Fibroblast of pulmonary artery (primary cell): Measurements from ENCODE around the gene SERTAD4.
A peak's percentile ranks its signal among the peaks of the same experiment; 100 is the strongest.
"Not testable (repeated sequence)": the region's sequence is repeated elsewhere in the genome, so short reads cannot be mapped to it uniquely, and the experiment has no call there.

Source experiments
- DNase-seq: peaks from one replicate; pipeline ENCODE4 v3.0.0-alpha.2; 2010; ENCODE audit warnings: low read depth
- H3K4me3 ChIP-seq: replicated peaks from 2 replicates; pipeline ENCODE4 v1.5.1; 2011; ENCODE audit warnings: low read depth, mild to moderate bottlenecking, control low read depth, low read length, moderate library complexity
- CTCF ChIP-seq: IDR thresholded peaks from 2 replicates; pipeline ENCODE4 v1.5.1; 2011; ENCODE audit warnings: mild to moderate bottlenecking, control low read depth, low read length, inconsistent platforms; ENCODE audit errors: missing control alignments

SERTAD4 gene

GRCh38 chr1:210264496-210265380 is 32.1 kb downstream of the SERTAD4 start:
- TF ChIP-seq CTCF: peak; percentile 38
- DNase-seq: peak; percentile 24
- no peak overlapping the region for H3K4me3 ChIP-seq

- DNase-seq: peak; percentile 77
- not testable (repeated sequence) for H3K4me3 ChIP-seq
These were observed 32.9 kb downstream of the SERTAD4 start for GRCh38 chr1:210265392-210265955.

GRCh38 chr1:210269981-210270380 is 37.4 kb downstream of the SERTAD4 start:
- DNase-seq: no peak
- TF ChIP-seq CTCF: no peak
- H3K4me3 ChIP-seq: no peak overlapping the region

GRCh38 chr1:210272666-210273065 is 40.1 kb downstream of the SERTAD4 start:
- no peak for DNase-seq
- H3K4me3 ChIP-seq: no peak overlapping the region
- TF ChIP-seq CTCF: no peak

GRCh38 chr1:210280221-210280620 is 47.6 kb downstream of the SERTAD4 start:
- H3K4me3 ChIP-seq: no peak overlapping the region
- TF ChIP-seq CTCF: no peak
- DNase-seq: no peak

- DNase-seq: no peak
- no peak for TF ChIP-seq CTCF
- H3K4me3 ChIP-seq: no peak overlapping the region
These were observed 55.5 kb downstream of the SERTAD4 start for GRCh38 chr1:210288116-210288515.

GRCh38 chr1:210289248-210289647 is 56.7 kb downstream of the SERTAD4 start:
- no peak for DNase-seq
- H3K4me3 ChIP-seq: no peak overlapping the region
- TF ChIP-seq CTCF: no peak
